Measurements from ENCODE around the gene ZNF544. TPM values are rescaled to one million over a fixed set of nuclear protein-coding genes. Genes with fewer than 3 reads are reported as not detected.

ZNF544 gene
- total RNA-seq, 2 experiments from 2014 or later = 32.4 to 35.4 TPM

Other genes starting within 250 kb of the ZNF544 start
- 1 to 10 TPM; 4.5 to 4.7 TPM for gene ZNF606, start 226.1 kb upstream of the ZNF544 start, total RNA-seq
- gene ZSCAN1, start 194.9 kb upstream of the ZNF544 start, total RNA-seq = not detected
- under 1 TPM; 0.54 to 0.62 TPM for gene ZNF135, start 169.6 kb upstream of the ZNF544 start, total RNA-seq
- 10 to 100 TPM; 25.7 to 26.1 TPM for gene ZSCAN18, start 130.7 kb upstream of the ZNF544 start, total RNA-seq
- 1 to 10 TPM; 4.3 to 4.8 TPM for gene ZNF329, start 78.1 kb upstream of the ZNF544 start, total RNA-seq
- gene ZNF274, start 45.9 kb upstream of the ZNF544 start, total RNA-seq = 10 to 100 TPM; 14.6 to 16.9 TPM
- 1 to 10 TPM; 3.2 to 3.6 TPM for gene ZNF8, start 50.0 kb downstream of the ZNF544 start, total RNA-seq
- 10 to 100 TPM; 24.5 to 27.7 TPM for gene ERVK3-1, start 76.5 kb downstream of the ZNF544 start, total RNA-seq
- gene ZSCAN22, start 98.1 kb downstream of the ZNF544 start, total RNA-seq = 1 to 10 TPM; 1.2 to 1.3 TPM
- 1 to 10 TPM; 6.1 to 7.4 TPM for gene A1BG, start 124.6 kb downstream of the ZNF544 start, total RNA-seq
- under 1 TPM; 0.40 to 0.41 TPM for gene ZNF497, start 133.8 kb downstream of the ZNF544 start, total RNA-seq
- gene ZNF837, start 152.1 kb downstream of the ZNF544 start, total RNA-seq = 1 to 10 TPM; 1.7 to 1.9 TPM
- 1,000 to 10,000 TPM; 1,806 to 1,853 TPM for gene RPS5, start 158.4 kb downstream of the ZNF544 start, total RNA-seq
- gene RNF225, start 166.7 kb downstream of the ZNF544 start, total RNA-seq = under 1 TPM in 1 of 2 experiments, not detected in 1; 0.32 TPM
- gene ZNF584, start 179.7 kb downstream of the ZNF544 start, total RNA-seq = 1 to 10 TPM; 3.4 to 4.8 TPM
- gene ZNF132, start 211.2 kb downstream of the ZNF544 start, total RNA-seq = 1 to 10 TPM; 2.8 to 2.9 TPM
- gene ZNF324B, start 222.7 kb downstream of the ZNF544 start, total RNA-seq = 1 to 10 TPM; 5.8 to 6.2 TPM
- gene ZNF324, start 238.2 kb downstream of the ZNF544 start, total RNA-seq = 1 to 10 TPM; 2.4 to 3.0 TPM
- 1 to 10 TPM; 2.6 to 2.9 TPM for gene ZNF446, start 247.4 kb downstream of the ZNF544 start, total RNA-seq